Measurements from ENCODE around the gene TCFL5. TPM values are rescaled to one million over a fixed set of nuclear protein-coding genes. Genes with fewer than 3 reads are reported as not detected.

TCFL5 gene
- total RNA-seq, 1 experiment from 2014 or later = 10.8 TPM

- intact Hi-C loops (cut with micrococcal nuclease) = no loop called here
- Mint-ChIP-seq H3K27ac (ENCODE audit: low read depth, unreplicated experiment) (no peak overlapping the region), H3K36me3 (ENCODE audit: insufficient read depth, unreplicated experiment) (peaks cover 61% of the 10 kb centered on the region), H3K4me3 (ENCODE audit: unreplicated experiment) (no peak overlapping the region), H3K4me1 (ENCODE audit: insufficient read depth, unreplicated experiment) (no peaks in the 10 kb centered on the region), H3K9me3 (ENCODE audit: unreplicated experiment) (no peaks in the 10 kb centered on the region), H3K27me3 (ENCODE audit: insufficient read depth, unreplicated experiment) (no peaks in the 10 kb centered on the region)
- no peak for DNase-seq (ENCODE audit: unreplicated experiment)
- no TSS peak for BruUV-seq (replicated peaks)
- ChIA-PET POLR2A (interaction anchor here (0.7 to 2.9 kb wide), 6 partner anchors 9 to 34 kb away, joined by 3 to 11 read pairs (median 6); no protein-coding TSS in a partner anchor), CTCF (interaction anchor here (0.7 to 5.9 kb wide), 2 partner anchors 10 to 14 kb away, joined by 3 to 53 read pairs; no protein-coding TSS in a partner anchor)
- TF ChIP-seq CTCF (IDR thresholded peaks at IDR 0.05; ENCODE audit: unreplicated experiment) = no peak
Observed at GRCh38 chr20:62886709-62887058, 25.1 kb upstream of the TCFL5 start.

DNA sequence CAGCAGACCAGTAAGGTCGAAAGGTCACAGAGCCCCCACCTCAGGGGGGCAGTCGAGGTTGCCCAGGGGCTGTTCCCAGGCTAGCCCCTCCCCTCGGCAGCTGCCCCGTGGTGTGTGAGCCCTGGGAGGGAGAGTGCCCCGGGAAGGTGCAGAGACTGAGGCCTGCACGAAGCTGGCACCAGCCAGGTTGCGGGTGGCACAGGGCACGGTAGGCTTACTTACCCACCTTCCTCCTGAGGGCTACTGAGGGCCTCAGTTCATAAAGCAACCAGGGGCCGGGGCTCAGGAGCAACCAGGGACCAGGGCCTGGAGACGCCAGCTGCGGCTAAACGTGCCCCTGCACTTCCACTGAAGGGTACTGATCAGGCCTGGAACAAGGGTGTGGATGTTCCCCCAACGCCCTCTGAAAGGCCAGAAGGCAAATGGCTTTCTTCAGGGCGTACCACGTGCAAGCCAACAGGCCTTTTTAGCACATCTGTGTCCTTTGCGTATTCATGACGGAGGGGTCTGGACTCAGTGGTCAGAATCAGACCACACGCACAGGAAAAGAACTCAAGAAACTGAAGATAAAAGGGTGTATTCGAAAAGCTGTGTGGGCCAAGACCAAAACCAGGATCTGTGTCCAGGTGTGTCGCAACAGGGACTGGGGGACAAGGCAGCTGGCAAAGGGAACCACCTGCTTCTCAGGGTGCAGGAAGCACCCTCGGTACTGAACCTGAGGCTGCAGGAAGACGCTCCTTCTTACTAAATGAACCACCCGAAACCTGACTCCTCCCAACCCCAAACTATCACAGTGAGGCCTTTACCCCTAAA, 24.5 kb upstream of the TCFL5 start:
- H3K4me1 Mint-ChIP-seq (ENCODE audit: insufficient read depth, unreplicated experiment) = no peaks in the 10 kb centered on the region
- intact Hi-C loops (cut with micrococcal nuclease) = no loop called here

GRCh38 chr20:62885046-62885895, 23.6 kb upstream of the TCFL5 start:
- intact Hi-C loops (cut with micrococcal nuclease) = no loop called here
- Mint-ChIP-seq H3K27ac (ENCODE audit: low read depth, unreplicated experiment) (no peak overlapping the region), H3K4me3 (ENCODE audit: unreplicated experiment) (no peak overlapping the region), H3K36me3 (ENCODE audit: insufficient read depth, unreplicated experiment) (peaks cover 58% of the 10 kb centered on the region), H3K9me3 (ENCODE audit: unreplicated experiment) (no peaks in the 10 kb centered on the region), H3K27me3 (ENCODE audit: insufficient read depth, unreplicated experiment) (no peaks in the 10 kb centered on the region), H3K4me1 (ENCODE audit: insufficient read depth, unreplicated experiment) (no peaks in the 10 kb centered on the region)
- no peak for DNase-seq (ENCODE audit: unreplicated experiment)
- ChIA-PET POLR2A (interaction anchor here (0.9 to 2.9 kb wide), 3 partner anchors 9 to 23 kb away, joined by 3 to 11 read pairs (median 5); no protein-coding TSS in a partner anchor), CTCF (interaction anchor here (0.8 to 1.0 kb wide), 4 partner anchors 8 to 31 kb away, joined by 3 to 4 read pairs (median 4); no protein-coding TSS in a partner anchor)
- TF ChIP-seq CTCF (IDR thresholded peaks at IDR 0.05; ENCODE audit: unreplicated experiment) = no peak
- no TSS peak for BruUV-seq (replicated peaks)

More for the DNA sequence above, 24.5 kb upstream of the TCFL5 start:
- no peaks in the 10 kb centered on the region for H3K27me3 Mint-ChIP-seq (ENCODE audit: insufficient read depth, unreplicated experiment)
- peaks cover 61% of the 10 kb centered on the region for H3K36me3 Mint-ChIP-seq (ENCODE audit: insufficient read depth, unreplicated experiment)
- DNase-seq (ENCODE audit: unreplicated experiment) = no peak
- CTCF ChIA-PET = interaction anchor here (0.7 to 5.9 kb wide), 3 partner anchors 9 to 14 kb away, joined by 3 to 53 read pairs (median 3); no protein-coding TSS in a partner anchor
- H3K4me3 Mint-ChIP-seq (ENCODE audit: unreplicated experiment) = no peak overlapping the region
- POLR2A ChIA-PET = interaction anchor here (0.7 to 2.9 kb wide), 4 partner anchors 10 to 35 kb away, joined by 3 to 11 read pairs (median 5); no protein-coding TSS in a partner anchor
- no TSS peak for BruUV-seq (replicated peaks)
- no peaks in the 10 kb centered on the region for H3K9me3 Mint-ChIP-seq (ENCODE audit: unreplicated experiment)
- no peak overlapping the region for H3K27ac Mint-ChIP-seq (ENCODE audit: low read depth, unreplicated experiment)
- no peak for TF ChIP-seq CTCF (IDR thresholded peaks at IDR 0.05; ENCODE audit: unreplicated experiment)

DNA sequence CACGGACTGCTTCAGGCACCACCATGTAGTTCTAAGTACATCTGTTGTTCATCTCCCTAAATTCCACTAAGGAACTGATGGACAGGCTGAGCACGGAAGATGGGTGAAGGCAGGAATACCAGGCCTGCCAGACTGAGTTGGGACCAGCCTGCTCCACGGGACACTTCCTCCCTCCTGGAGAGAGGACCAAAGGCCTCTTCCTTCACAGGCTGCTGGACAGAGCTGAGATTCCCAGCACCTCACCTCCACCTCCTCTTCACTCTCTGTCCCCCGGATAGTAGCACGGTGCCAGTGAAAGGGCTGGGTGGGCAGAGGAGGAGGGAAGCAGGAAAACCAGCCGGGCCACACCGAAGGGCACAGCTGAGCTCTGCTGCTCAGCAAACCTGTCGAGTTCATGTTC, 22.9 kb upstream of the TCFL5 start:
- no peak for TF ChIP-seq CTCF (IDR thresholded peaks at IDR 0.05; ENCODE audit: unreplicated experiment)
- POLR2A ChIA-PET = interaction anchor here (0.9 to 2.9 kb wide), 5 partner anchors 8 to 46 kb away, joined by 3 to 11 read pairs (median 3); no protein-coding TSS in a partner anchor
- no peak for DNase-seq (ENCODE audit: unreplicated experiment)
- TSS peak; percentile 6 for BruUV-seq (replicated peaks)
- intact Hi-C loops (cut with micrococcal nuclease) = no loop called here
- Mint-ChIP-seq H3K27me3 (ENCODE audit: insufficient read depth, unreplicated experiment) (no peaks in the 10 kb centered on the region), H3K9me3 (ENCODE audit: unreplicated experiment) (no peaks in the 10 kb centered on the region), H3K27ac (ENCODE audit: low read depth, unreplicated experiment) (no peak overlapping the region), H3K4me3 (ENCODE audit: unreplicated experiment) (no peak overlapping the region), H3K4me1 (ENCODE audit: insufficient read depth, unreplicated experiment) (no peaks in the 10 kb centered on the region), H3K36me3 (ENCODE audit: insufficient read depth, unreplicated experiment) (peaks cover 58% of the 10 kb centered on the region)
- CTCF ChIA-PET = interaction anchor here (0.9 to 1.1 kb wide), 4 partner anchors 10 to 31 kb away, joined by 3 to 5 read pairs (median 4); no protein-coding TSS in a partner anchor

Measured in MCF 10A (cell line).